HG02588 (cell line): Measurements from ENCODE around the gene LMTK3.
"Not testable (repeated sequence)": the region's sequence is repeated elsewhere in the genome, so short reads cannot be mapped to it uniquely, and the experiment has no call there.

Experiments used
- ATAC-seq: cut with Tn5 transposase; IDR thresholded peaks from one replicate; pipeline ENCODE4 v1.9.1; 2021; ENCODE audit warnings: mild to moderate bottlenecking, moderate library complexity; ENCODE audit not compliant: unreplicated experiment

Gene LMTK3

GRCh38 chr19:48489608-48490216 is 21.9 kb downstream of the LMTK3 start:
- no peak for ATAC-seq

- not testable (repeated sequence) for ATAC-seq
Observed at GRCh38 chr19:48488478-48488877, 23.2 kb downstream of the LMTK3 start.

GRCh38 chr19:48487948-48488347 is 23.7 kb downstream of the LMTK3 start:
- ATAC-seq, result no peak

GRCh38 chr19:48487544-48487943 is 24.1 kb downstream of the LMTK3 start:
- no peak for ATAC-seq

GRCh38 chr19:48486706-48487105 is 24.9 kb downstream of the LMTK3 start:
- not testable (repeated sequence) for ATAC-seq

GRCh38 chr19:48484931-48485612 is 26.6 kb downstream of the LMTK3 start:
- ATAC-seq, result no peak

GRCh38 chr19:48484247-48484893 is 27.3 kb downstream of the LMTK3 start:
- ATAC-seq, result no peak

- ATAC-seq, result no peak
Observed at GRCh38 chr19:48483301-48483700, 28.3 kb downstream of the LMTK3 start.

GRCh38 chr19:48481846-48482639 is 29.6 kb downstream of the LMTK3 start:
- ATAC-seq, result no peak

GRCh38 chr19:48480558-48481500 is 30.8 kb downstream of the LMTK3 start:
- ATAC-seq, result no peak

GRCh38 chr19:48480183-48480557 is 31.5 kb downstream of the LMTK3 start:
- no peak for ATAC-seq

GRCh38 chr19:48479686-48480085 is 31.9 kb downstream of the LMTK3 start:
- ATAC-seq, result no peak

GRCh38 chr19:48478339-48479256 is 33.0 kb downstream of the LMTK3 start:
- ATAC-seq, result no peak

- ATAC-seq, result no peak
Observed at GRCh38 chr19:48477698-48478338, 33.8 kb downstream of the LMTK3 start.

GRCh38 chr19:48477067-48477685 is 34.5 kb downstream of the LMTK3 start:
- ATAC-seq, result no peak

GRCh38 chr19:48476176-48476575 is 35.5 kb downstream of the LMTK3 start:
- ATAC-seq, result no peak

- ATAC-seq, result no peak
Observed at GRCh38 chr19:48475369-48476068, 36.1 kb downstream of the LMTK3 start.

GRCh38 chr19:48474084-48474592 is 37.5 kb downstream of the LMTK3 start:
- no peak for ATAC-seq
